ENCODE data around the gene HPD.

DNA sequence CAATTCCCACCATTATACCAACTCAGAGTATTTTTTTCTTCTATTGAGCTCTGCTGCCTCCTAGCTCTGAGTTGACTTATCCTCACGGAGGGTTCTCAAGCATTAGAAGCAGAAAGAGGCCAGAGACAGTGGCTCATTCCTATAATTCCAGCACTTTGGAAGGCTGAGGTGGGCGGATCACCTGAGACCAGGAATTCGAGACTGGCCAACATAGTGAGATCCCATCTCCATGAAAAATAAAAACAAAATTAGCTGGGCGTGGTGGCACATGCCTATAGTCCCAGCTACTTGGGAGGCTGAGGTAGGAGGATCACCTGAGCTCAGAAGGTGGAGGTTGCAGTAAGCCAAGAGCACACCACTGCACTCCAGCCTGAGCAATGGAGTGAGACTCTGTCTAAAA, 21.0 kb downstream of the HPD start:
- TF ChIP-seq, protein P1, sequence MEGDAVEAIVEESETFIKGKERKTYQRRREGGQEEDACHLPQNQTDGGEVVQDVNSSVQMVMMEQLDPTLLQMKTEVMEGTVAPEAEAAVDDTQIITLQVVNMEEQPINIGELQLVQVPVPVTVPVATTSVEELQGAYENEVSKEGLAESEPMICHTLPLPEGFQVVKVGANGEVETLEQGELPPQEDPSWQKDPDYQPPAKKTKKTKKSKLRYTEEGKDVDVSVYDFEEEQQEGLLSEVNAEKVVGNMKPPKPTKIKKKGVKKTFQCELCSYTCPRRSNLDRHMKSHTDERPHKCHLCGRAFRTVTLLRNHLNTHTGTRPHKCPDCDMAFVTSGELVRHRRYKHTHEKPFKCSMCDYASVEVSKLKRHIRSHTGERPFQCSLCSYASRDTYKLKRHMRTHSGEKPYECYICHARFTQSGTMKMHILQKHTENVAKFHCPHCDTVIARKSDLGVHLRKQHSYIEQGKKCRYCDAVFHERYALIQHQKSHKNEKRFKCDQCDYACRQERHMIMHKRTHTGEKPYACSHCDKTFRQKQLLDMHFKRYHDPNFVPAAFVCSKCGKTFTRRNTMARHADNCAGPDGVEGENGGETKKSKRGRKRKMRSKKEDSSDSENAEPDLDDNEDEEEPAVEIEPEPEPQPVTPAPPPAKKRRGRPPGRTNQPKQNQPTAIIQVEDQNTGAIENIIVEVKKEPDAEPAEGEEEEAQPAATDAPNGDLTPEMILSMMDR (IDR thresholded peaks at IDR 0.05) = no peak
- no peak for TF ChIP-seq POLR2A (IDR thresholded peaks at IDR 0.05)
